Transverse colon (tissue), 4 donors: ENCODE measurements around the gene C12orf56. TPM values are rescaled to one million over a fixed set of nuclear protein-coding genes. Genes with fewer than 3 reads are reported as not detected.
"Not testable (repeated sequence)": the region's sequence is repeated elsewhere in the genome, so short reads cannot be mapped to it uniquely, and the experiment has no call there.

Source experiments
- DNase-seq: peaks from one replicate; pipeline ENCODE4 v3.0.0-alpha.2; 2019
- H3K27ac ChIP-seq, 4 donors: fragments of 200-600 bp; sonication (generic); 2 replicates each; pipeline ENCODE4 v1.5.1; 2016 to 2018; ENCODE audit warnings: inconsistent platforms in 4 of 4
- H3K27me3 ChIP-seq: fragments of 200-600 bp; sonication (generic); 2 replicates; pipeline ENCODE4 v1.5.1; 2017; ENCODE audit warnings: inconsistent platforms
- H3K36me3 ChIP-seq, 4 donors: fragments of 200-600 bp; sonication (generic); 2 replicates each; pipeline ENCODE4 v1.5.1; 2017 to 2019; ENCODE audit warnings: inconsistent platforms in 4 of 4
- H3K4me1 ChIP-seq, 4 donors: fragments of 200-600 bp; sonication (generic); 2 replicates each; pipeline ENCODE4 v1.5.1; 2017 to 2020; ENCODE audit warnings: inconsistent platforms in 4 of 4
- H3K4me3 ChIP-seq, 4 donors: fragments of 200-600 bp; sonication (generic); 1 replicate in 1 of 4; 2 replicates in 3 of 4; pipeline versions ENCODE4 v1.5.1 to v1.6.1; 2017 to 2019; ENCODE audit warnings: inconsistent platforms in 4 of 4
- H3K9me3 ChIP-seq, 2 donors: fragments of 200-600 bp; sonication (generic); 2 replicates each; pipeline ENCODE4 v1.5.1; 2017 to 2019; ENCODE audit warnings: inconsistent platforms in 2 of 2
- CTCF ChIP-seq, 5 experiments: fragments of 200-600 bp in 3 of 5; fragments of 450-650 bp in 2 of 5; sonication (generic) in 3 of 5; IDR thresholded peaks; 1 replicate in 2 of 5; 2 replicates in 3 of 5; pipeline ENCODE4 v1.5.1; 2016 to 2017; ENCODE audit warnings: antibody characterized with exemption in 5 of 5, inconsistent platforms in 3 of 5, mild to moderate bottlenecking in 2 of 5, moderate library complexity in 1 of 5
- EP300 ChIP-seq: sonication (generic); formaldehyde crosslinking; IDR thresholded peaks from one replicate; pipeline ENCODE4 v1.6.1; 2017; ENCODE audit warnings: antibody characterized with exemption, low read depth
- POLR2A ChIP-seq: fragments of 450-650 bp; IDR thresholded peaks from one replicate; pipeline ENCODE4 v1.6.1; 2016; ENCODE audit warnings: antibody characterized with exemption, mild to moderate bottlenecking, moderate library complexity
- POLR2AphosphoS5 ChIP-seq, 3 donors: sonication (generic); formaldehyde crosslinking; IDR thresholded peaks; one replicate each; pipeline ENCODE4 v1.6.1; 2016; ENCODE audit warnings: antibody characterized with exemption in 3 of 3
- WGBS, 2 donors: methylation state at CpG; one replicate each; pipeline ENCODE4 v1.1.5; 2018; ENCODE audit warnings: low coverage in 1 of 2; 5-methylcytosine and 5-hydroxymethylcytosine counted together
- in situ Hi-C, 4 donors: fragments of 200-750 bp; cut with MboI; loops; one replicate each; pipeline versions ENCODE4 v1.15.0 to v1.15.1; 2017; ENCODE audit warnings: low sequenced_read_pairs in 3 of 4, low pct_ligation_motif_present in 1 of 4, low pct_unique_long_range_greater_than_20kb in 1 of 4
- intact Hi-C: fragments of 100-400 bp; cut with DNase I; formaldehyde crosslinking; loops from one replicate; pipeline ENCODE4 v1.15.1; 2023; ENCODE audit warnings: low total_unique reads
- total RNA-seq, 4 donors: library from RNA; depleted of rRNA; stranded (reverse); fragments of >200 nt; gene quantifications; one replicate each; pipeline ENCODE4 v1.1.0, GENCODE V29; 2016

C12orf56 gene
- total RNA-seq, 4 donors from 2014 or later: 0.32 to 0.41 TPM; not detected in 2

- Histone ChIP-seq H3K4me1 (no peaks in the 10 kb centered on the region), H3K27ac (no peak overlapping the region), H3K9me3 (no peaks in the 10 kb centered on the region), H3K4me3 (no peak overlapping the region), H3K27me3 (no peaks in the 10 kb centered on the region), H3K36me3 (no peaks in the 10 kb centered on the region)
- intact Hi-C loops (no loop called here), in situ Hi-C loops (no loop called here)
- no peak for DNase-seq
- WGBS, 2 donors: 30 to 65% methylated on average over 1 to 10 of the region's 10 CpGs
- TF ChIP-seq EP300 (no peak), CTCF (IDR thresholded peaks at IDR 0.05) (no peak)
Measured at GRCh38 chr12:64304571-64304970, 86.0 kb downstream of the C12orf56 start.

- H3K27ac ChIP-seq: no peak overlapping the region
- H3K4me3 ChIP-seq: no peak overlapping the region
- no peak for DNase-seq
- 71 to 73% methylated on average over 3 of the region's 3 CpGs for WGBS, 2 donors
- TF ChIP-seq CTCF (IDR thresholded peaks at IDR 0.05): no peak
- no peak for TF ChIP-seq EP300
- TF ChIP-seq POLR2A: no peak
- no peak for TF ChIP-seq POLR2AphosphoS5 (IDR thresholded peaks at IDR 0.05)
- intact Hi-C loops (no loop called here), in situ Hi-C loops (no loop called here)
- H3K36me3 ChIP-seq: no peaks in the 10 kb centered on the region
- H3K27me3 ChIP-seq: no peaks in the 10 kb centered on the region
- H3K9me3 ChIP-seq: no peaks in the 10 kb centered on the region
- H3K4me1 ChIP-seq: no peaks in the 10 kb centered on the region
Measured at GRCh38 chr12:64299628-64300027, 90.9 kb downstream of the C12orf56 start.

GRCh38 chr12:64296301-64296700, 94.3 kb downstream of the C12orf56 start:
- intact Hi-C loops (no loop called here), in situ Hi-C loops (no loop called here)
- no peaks in the 10 kb centered on the region for H3K4me1 ChIP-seq
- H3K4me3 ChIP-seq: no peak overlapping the region
- TF ChIP-seq CTCF (IDR thresholded peaks at IDR 0.05) (no peak), POLR2A (no peak), EP300 (no peak), POLR2AphosphoS5 (IDR thresholded peaks at IDR 0.05) (no peak)
- no peaks in the 10 kb centered on the region for H3K27me3 ChIP-seq
- H3K27ac ChIP-seq: no peak overlapping the region
- no peak for DNase-seq
- H3K9me3 ChIP-seq: no peaks in the 10 kb centered on the region
- no peaks in the 10 kb centered on the region for H3K36me3 ChIP-seq

DNA sequence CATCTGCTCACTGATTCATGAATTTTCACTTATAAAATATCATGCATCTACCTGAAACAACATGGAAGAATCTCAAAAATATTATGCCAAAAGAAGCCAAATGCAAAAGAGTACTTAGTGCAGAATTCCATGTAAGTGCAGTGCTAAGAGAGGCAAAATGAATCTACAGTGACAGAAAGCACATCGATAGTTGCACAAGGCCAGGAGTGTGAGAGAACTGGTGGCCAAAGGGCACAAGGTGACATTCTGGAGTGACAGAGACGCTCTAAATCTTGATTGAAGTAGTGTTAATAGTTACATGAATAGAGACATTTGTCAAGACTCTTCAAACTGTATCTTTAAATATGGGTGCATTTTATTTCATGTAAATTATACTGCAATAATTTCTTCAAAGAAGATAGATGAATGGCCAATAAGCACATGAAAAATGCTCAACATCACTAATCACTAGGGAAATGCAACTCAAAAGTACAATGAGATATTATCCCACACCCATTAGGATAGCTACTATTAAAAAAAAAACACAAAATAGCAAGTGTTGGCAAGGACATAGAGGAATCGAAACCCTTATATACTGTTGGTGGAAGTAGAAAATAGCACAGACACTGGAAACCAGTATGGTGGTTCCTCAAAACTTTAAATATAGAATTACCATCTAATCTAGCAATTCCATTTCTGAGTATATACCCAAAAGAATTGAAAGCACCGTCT, 96.7 kb downstream of the C12orf56 start:
- H3K27me3 ChIP-seq: no peaks in the 10 kb centered on the region
- in situ Hi-C loops (no loop called here), intact Hi-C loops (no loop called here)
- 73 to 84% methylated on average over 4 of the region's 4 CpGs for WGBS, 2 donors
- H3K9me3 ChIP-seq: no peaks in the 10 kb centered on the region
- H3K36me3 ChIP-seq: no peaks in the 10 kb centered on the region
- TF ChIP-seq CTCF (IDR thresholded peaks at IDR 0.05) (no peak), POLR2AphosphoS5 (IDR thresholded peaks at IDR 0.05) (no peak), POLR2A (no peak), EP300 (no peak)
- no peaks in the 10 kb centered on the region for H3K4me1 ChIP-seq
- no peak overlapping the region for H3K27ac ChIP-seq
- H3K4me3 ChIP-seq: no peak overlapping the region
- no peak for DNase-seq

GRCh38 chr12:64293174-64293573, 97.4 kb downstream of the C12orf56 start:
- in situ Hi-C loops, H3K36me3 ChIP-seq, H3K27me3 ChIP-seq, intact Hi-C loops, H3K9me3 ChIP-seq, H3K27ac ChIP-seq, H3K4me3 ChIP-seq, DNase-seq, H3K4me1 ChIP-seq: not testable (repeated sequence)
- WGBS, 2 donors: 82 to 85% methylated on average over 2 of the region's 15 CpGs
